Body of pancreas (tissue), 4 donors: Measurements from ENCODE around the gene JAG2.

Experiments
- CTCF ChIP-seq, 7 experiments: fragments of 450-650 bp in 4 of 7; fragments of 200-600 bp in 3 of 7; sonication (generic) in 3 of 7; IDR thresholded peaks; one replicate each; pipeline ENCODE4 v1.5.1; 2016 to 2019; ENCODE audit warnings: antibody characterized with exemption in 7 of 7
- POLR2A ChIP-seq, 3 donors: fragments of 450-650 bp; IDR thresholded peaks; one replicate each; pipeline ENCODE4 v1.6.1; 2016; ENCODE audit warnings: antibody characterized with exemption in 3 of 3, mild to moderate bottlenecking in 2 of 3

- TF ChIP-seq POLR2A (IDR thresholded peaks at IDR 0.05) = no peak
- TF ChIP-seq CTCF (IDR thresholded peaks at IDR 0.05) = no peak
These were observed 14.1 kb downstream of the JAG2 start for GRCh38 chr14:105154476-105154871.
